BJ (cell line): ENCODE measurements around the gene MS4A3. TPM values are rescaled to one million over a fixed set of nuclear protein-coding genes. Genes with fewer than 3 reads are reported as not detected.
"Not testable (repeated sequence)": the region's sequence is repeated elsewhere in the genome, so short reads cannot be mapped to it uniquely, and the experiment has no call there.

Experiments used
- CTCF ChIA-PET: fragments of 350-600 bp; formaldehyde crosslinking; extraction: SDS; loops from one replicate; lab custom pipeline; 2021; ENCODE audit warnings: antibody characterized with exemption, inconsistent platforms; lab: Yijun Ruan, JAX
- POLR2A ChIA-PET: fragments of 300-600 bp; sonication (Branson Sonifier 250); formaldehyde crosslinking; extraction: SDS; loops from one replicate; lab custom pipeline; 2021; ENCODE audit warnings: antibody characterized with exemption; lab: Charles Lee
- DNase-seq: peaks from one replicate; pipeline ENCODE4 v3.0.0-alpha.2; 2011; ENCODE audit warnings: low read depth
- H3K27me3 ChIP-seq: 2 replicates; pipeline ENCODE4 v1.6.0; 2011; ENCODE audit warnings: low read length; ENCODE audit not compliant: control insufficient read depth, insufficient read depth
- H3K36me3 ChIP-seq: 2 replicates; pipeline ENCODE4 v1.5.1; 2011; ENCODE audit warnings: low read length; ENCODE audit not compliant: control insufficient read depth, insufficient read depth
- H3K4me3 ChIP-seq: 2 replicates; pipeline ENCODE4 v1.5.1; 2011; ENCODE audit warnings: low read depth, mild to moderate bottlenecking, control low read depth, low read length
- CTCF ChIP-seq: IDR thresholded peaks from 2 replicates; pipeline ENCODE4 v1.5.1; 2011; ENCODE audit warnings: low read depth, mild to moderate bottlenecking, control low read depth, inconsistent platforms, low read length, moderate library complexity; ENCODE audit not compliant: insufficient read depth
- polyA minus RNA-seq: library from RNA; depleted of rRNA, polyadenylated mRNA; stranded (reverse); fragments of >200 nt; gene quantifications from 2 replicates; pipeline ENCODE4 v1.2.3, GENCODE V29; 2011; rRNA and poly(A)+ RNA removed
- polyA plus RNA-seq: library from polyadenylated mRNA; depleted of rRNA; stranded (reverse); fragments of >200 nt; gene quantifications from 2 replicates; pipeline ENCODE4 v1.2.3, GENCODE V29; 2011; rRNA removed

Gene MS4A3
- polyA plus RNA-seq (not detected in 2 replicates), polyA minus RNA-seq (not detected in 2 replicates)

GRCh38 chr11:60056349-60056969, at the start of gene MS4A3:
Gene MS4A3, plus strand, starts transcription at chr11:60056665. Its CDS starts 4,496 bp downstream, at chr11:60061161.
- TF ChIP-seq CTCF: no peak
- Histone ChIP-seq H3K4me3 (no peak within 1 kb of the TSS), H3K27me3 (no peaks in the 10 kb centered on the region), H3K36me3 (no peaks in the 10 kb centered on the region)
- no peak for DNase-seq
- POLR2A ChIA-PET: no interaction called here
- CTCF ChIA-PET: no interaction called here

- Histone ChIP-seq H3K4me3 (no peak within 1 kb of the TSS), H3K36me3 (no peaks in the 10 kb centered on the region), H3K27me3 (no peaks in the 10 kb centered on the region)
- ChIA-PET POLR2A (no interaction called here), CTCF (no interaction called here)
- no peak for TF ChIP-seq CTCF
- DNase-seq: no peak
Measured at GRCh38 chr11:60016881-60017280, 39.6 kb upstream of the MS4A3 start, which contains the start of gene OOSP4B. Gene OOSP4B, plus strand, starts transcription at chr11:60017181.

DNA sequence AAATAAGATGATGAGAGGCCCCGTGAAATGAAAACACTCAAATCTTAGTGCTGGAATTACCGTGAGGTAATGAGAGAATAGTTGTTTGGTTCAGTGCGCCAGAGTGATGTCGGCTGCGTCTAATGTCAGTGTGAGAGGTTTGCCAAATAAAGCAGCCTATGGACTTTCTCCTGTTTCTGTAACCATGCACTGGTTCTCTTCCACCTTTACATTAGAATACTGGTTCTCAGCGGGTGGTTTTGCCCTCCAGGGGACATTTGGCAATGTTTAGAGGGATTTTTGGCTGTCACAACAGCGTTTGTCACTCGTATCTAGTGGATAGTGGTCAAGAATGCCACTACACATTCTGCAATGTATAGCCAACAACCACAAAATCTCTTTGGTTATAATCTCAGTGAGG, 38.4 kb upstream of the MS4A3 start:
- no peak for TF ChIP-seq CTCF

DNA sequence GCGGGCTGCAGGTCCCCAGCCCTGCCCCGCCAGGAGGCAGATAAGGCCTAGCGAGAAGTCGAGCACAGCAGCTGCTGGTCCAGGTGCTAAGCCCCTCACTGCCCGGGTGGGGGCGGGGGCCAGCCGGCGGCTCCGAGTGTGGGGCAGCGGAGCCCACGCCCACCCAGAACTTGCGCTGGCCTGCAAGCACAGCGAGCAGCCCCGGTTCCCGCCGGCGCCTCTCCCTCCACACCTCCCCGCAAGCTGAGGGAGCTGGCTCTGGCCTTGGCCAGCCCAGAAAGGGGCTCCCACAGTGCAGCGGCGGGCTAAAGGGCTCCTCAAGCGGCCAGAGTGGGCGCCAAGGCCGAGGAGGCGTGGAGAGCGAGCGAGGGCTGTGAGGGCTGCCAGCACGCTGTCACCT, 36.1 kb upstream of the MS4A3 start:
- H3K36me3 ChIP-seq, H3K4me3 ChIP-seq, DNase-seq, CTCF ChIA-PET, H3K27me3 ChIP-seq, POLR2A ChIA-PET: not testable (repeated sequence)

More for the DNA sequence above, 38.4 kb upstream of the MS4A3 start:
- ChIA-PET CTCF (no interaction called here), POLR2A (no interaction called here)
- no peaks in the 10 kb centered on the region for H3K27me3 ChIP-seq
- H3K4me3 ChIP-seq: no peak overlapping the region
- H3K36me3 ChIP-seq: no peaks in the 10 kb centered on the region
- no peak for DNase-seq

GRCh38 chr11:60029015-60029632, 27.3 kb upstream of the MS4A3 start:
- no peak for TF ChIP-seq CTCF
- ChIA-PET POLR2A (no interaction called here), CTCF (no interaction called here)
- H3K4me3 ChIP-seq: no peak overlapping the region
- no peak for DNase-seq
- H3K27me3 ChIP-seq: no peaks in the 10 kb centered on the region
- H3K36me3 ChIP-seq: no peaks in the 10 kb centered on the region

DNA sequence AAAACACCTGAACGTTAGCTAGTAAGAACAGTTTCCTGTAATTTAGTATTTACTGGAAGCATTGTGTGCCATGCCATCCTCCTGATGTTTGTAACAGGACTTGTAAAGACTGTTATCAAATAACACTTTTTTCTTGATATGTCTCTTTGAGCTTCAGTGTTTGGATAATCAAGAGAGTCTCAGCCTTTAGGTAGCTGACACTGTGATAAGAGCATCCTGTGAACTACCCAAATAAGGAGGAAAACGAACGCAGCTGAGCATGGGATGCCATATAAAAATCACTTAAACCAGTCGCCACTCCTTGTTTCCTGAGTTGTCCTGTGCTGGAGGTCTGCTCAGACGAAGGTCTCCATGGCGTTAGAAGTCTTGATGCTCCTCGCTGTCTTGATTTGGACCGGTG, 16.4 kb upstream of the MS4A3 start, which contains the start of gene OOSP2:
Gene OOSP2 (plus strand): TSS at position 301 of the 400 bp plus-strand sequence. CDS start 51 bp downstream, at position 352.
- ChIA-PET POLR2A (no interaction called here), CTCF (no interaction called here)
- Histone ChIP-seq H3K36me3 (no peaks in the 10 kb centered on the region), H3K27me3 (no peaks in the 10 kb centered on the region), H3K4me3 (no peak within 1 kb of the TSS)
- TF ChIP-seq CTCF: no peak
- DNase-seq: no peak

DNA sequence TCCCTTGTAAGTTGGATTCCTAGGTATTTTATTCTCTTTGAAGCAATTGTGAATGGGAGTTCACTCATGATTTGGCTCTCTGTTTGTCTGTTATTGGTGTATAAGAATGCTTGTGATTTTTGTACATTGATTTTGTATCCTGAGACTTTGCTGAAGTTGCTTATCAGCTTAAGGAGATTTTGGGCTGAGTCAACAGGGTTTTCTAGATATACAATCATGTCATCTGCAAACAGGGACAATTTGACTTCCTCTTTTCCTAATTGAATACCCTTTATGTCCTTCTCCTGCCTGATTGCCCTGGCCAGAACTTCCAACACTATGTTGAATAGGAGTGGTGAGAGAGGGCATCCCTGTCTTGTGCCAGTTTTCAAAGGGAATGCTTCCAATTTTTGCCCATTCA, 6.0 kb upstream of the MS4A3 start:
- H3K4me3 ChIP-seq, H3K27me3 ChIP-seq, H3K36me3 ChIP-seq, POLR2A ChIA-PET, DNase-seq, CTCF ChIA-PET: not testable (repeated sequence)

GRCh38 chr11:60050839-60051238, 5.6 kb upstream of the MS4A3 start:
- H3K36me3 ChIP-seq, H3K27me3 ChIP-seq, DNase-seq, CTCF ChIA-PET, H3K4me3 ChIP-seq, POLR2A ChIA-PET: not testable (repeated sequence)
